Keratinocyte (primary cell): Measurements from ENCODE around the gene S100A2. TPM values are rescaled to one million over a fixed set of nuclear protein-coding genes. Genes with fewer than 3 reads are reported as not detected.

Experiments used
- DNase-seq: peaks from one replicate; pipeline ENCODE4 v3.0.0-alpha.2; 2011; ENCODE audit warnings: low read depth, missing footprints, low spot score
- FAIRE-seq: peaks from 2 replicates; lab custom pipeline; 2011; peaks lifted over from hg19 to GRCh38; lab: Jason Lieb, UNC
- H2AFZ ChIP-seq: 2 replicates; pipeline ENCODE4 v1.6.0; 2012; ENCODE audit warnings: low read length, control low read depth, inconsistent platforms; ENCODE audit not compliant: control insufficient read depth
- H3K27ac ChIP-seq: 2 replicates; pipeline ENCODE4 v1.5.1; 2011; ENCODE audit warnings: low read length; ENCODE audit not compliant: control insufficient read depth, insufficient read depth
- H3K27me3 ChIP-seq: 3 replicates; pipeline ENCODE4 v1.6.0; 2011; ENCODE audit warnings: low read length; ENCODE audit not compliant: control insufficient read depth, insufficient read depth; ENCODE audit errors: extremely low read depth
- H3K36me3 ChIP-seq, 2 experiments: 2 replicates in 1 of 2; 3 replicates in 1 of 2; pipeline ENCODE4 v1.5.1; 2011; ENCODE audit warnings: low read length in 2 of 2, mild to moderate bottlenecking in 1 of 2; ENCODE audit not compliant: control insufficient read depth in 2 of 2, insufficient read depth in 2 of 2; ENCODE audit errors: extremely low read depth in 1 of 2
- H3K4me1 ChIP-seq: 3 replicates; pipeline ENCODE4 v1.5.1; 2011; ENCODE audit warnings: low read length; ENCODE audit not compliant: control insufficient read depth, insufficient read depth; ENCODE audit errors: extremely low read depth
- H3K4me2 ChIP-seq: 3 replicates; pipeline ENCODE4 v1.6.0; 2011; ENCODE audit warnings: low read depth, low read length; ENCODE audit not compliant: control insufficient read depth, insufficient read depth; ENCODE audit errors: extremely low read depth
- H3K4me3 ChIP-seq, 3 experiments: fragments of 200-600 bp in 1 of 3; sonication (generic) in 1 of 3; 2 replicates in 2 of 3; 3 replicates in 1 of 3; pipeline ENCODE4 v1.5.1; 2011 to 2016; ENCODE audit warnings: low read length in 3 of 3, mild to moderate bottlenecking in 3 of 3, control low read depth in 2 of 3, inconsistent platforms in 1 of 3, low read depth in 1 of 3, mixed read lengths in 1 of 3, mixed run types in 1 of 3, moderate library complexity in 1 of 3; ENCODE audit not compliant: control insufficient read depth in 2 of 3, insufficient read depth in 2 of 3; ENCODE audit errors: extremely low read depth in 1 of 3
- H3K79me2 ChIP-seq: 2 replicates; pipeline ENCODE4 v1.6.0; 2012; ENCODE audit warnings: low read length; ENCODE audit not compliant: control insufficient read depth, insufficient read depth
- H3K9ac ChIP-seq: 3 replicates; pipeline ENCODE4 v1.6.0; 2011; ENCODE audit warnings: low read length; ENCODE audit not compliant: control insufficient read depth, insufficient read depth; ENCODE audit errors: extremely low read depth
- H3K9me1 ChIP-seq: 3 replicates; pipeline ENCODE4 v1.6.0; 2011; ENCODE audit warnings: low read length; ENCODE audit not compliant: control insufficient read depth, insufficient read depth; ENCODE audit errors: extremely low read depth
- H3K9me3 ChIP-seq: 2 replicates; pipeline ENCODE4 v1.5.1; 2012; ENCODE audit warnings: low read depth, low read length; ENCODE audit not compliant: control insufficient read depth
- H4K20me1 ChIP-seq: 3 replicates; pipeline ENCODE4 v1.6.0; 2011; ENCODE audit warnings: low read length; ENCODE audit not compliant: control insufficient read depth, insufficient read depth; ENCODE audit errors: extremely low read depth
- EZH2 ChIP-seq: IDR thresholded peaks from one replicate; pipeline ENCODE4 v1.6.1; 2012; ENCODE audit warnings: inconsistent platforms, mild to moderate bottlenecking, low read length, moderate library complexity
- dilution Hi-C: fragments of 300-500 bp; cut with MboI; formaldehyde crosslinking; loops from one replicate; pipeline ENCODE4 v1.7.0; 2020; ENCODE audit warnings: low sequenced_read_pairs; ENCODE audit not compliant: extremely low pct_ligation_motif_present
- polyA plus RNA-seq, 5 experiments: library from polyadenylated mRNA; depleted of rRNA in 3 of 5; stranded (reverse) in 3 of 5; stranded (forward) in 1 of 5; unstranded in 1 of 5; fragments of >200 nt; gene quantifications; 1 replicate in 1 of 5; 2 replicates in 3 of 5; 3 replicates in 1 of 5; pipeline versions ENCODE4 v1.2.1 to v1.2.3, GENCODE V29; 2011 to 2012; ENCODE audit warnings: missing spikeins in 2 of 5, low read depth in 1 of 5, low replicate concordance in 1 of 5
- TF ChIP-seq, protein P1 (sequence below), 3 experiments: IDR thresholded peaks in 1 of 3; conservative IDR thresholded peaks in 1 of 3; optimal IDR thresholded peaks in 1 of 3; 2 replicates in 2 of 3; 3 replicates in 1 of 3; pipeline versions ENCODE3 to v1.5.1; 2011; ENCODE audit warnings: low read length in 3 of 3, mild to moderate bottlenecking in 3 of 3, moderate library complexity in 2 of 3, control low read depth in 1 of 3, inconsistent platforms in 1 of 3; ENCODE audit not compliant: insufficient read depth in 2 of 3; ENCODE audit errors: extremely low read depth in 1 of 3

S100A2 gene
- polyA plus RNA-seq, 1 donor (not counting 4 experiments of a cell fraction or from before 2014, with no cell fraction given): 12,757 TPM

DNA sequence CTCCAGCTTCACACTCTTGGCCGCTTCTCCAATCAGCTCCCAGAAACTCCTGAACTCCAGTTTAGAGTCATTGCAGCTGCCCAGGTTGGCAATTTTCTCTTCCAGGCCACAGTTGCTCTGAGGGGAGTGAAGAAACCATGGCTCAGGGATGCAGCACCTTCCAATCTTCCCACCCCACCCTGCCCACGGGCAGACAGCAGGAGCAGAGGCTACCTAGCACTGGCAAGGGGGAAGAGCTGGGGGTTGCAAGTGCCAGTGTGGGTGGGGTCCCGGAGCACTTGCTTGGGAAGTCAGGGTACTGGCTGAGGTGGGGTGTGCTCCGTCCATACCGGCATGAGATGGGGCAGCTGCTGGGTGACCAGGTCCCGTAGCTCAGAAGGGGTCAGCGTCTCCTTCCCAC, 49.3 kb upstream of the S100A2 start:
- H3K27me3 ChIP-seq: no peaks in the 10 kb centered on the region
- H3K9me1 ChIP-seq: no peaks in the 10 kb centered on the region
- no peak for TF ChIP-seq EZH2
- TF ChIP-seq, protein P1, sequence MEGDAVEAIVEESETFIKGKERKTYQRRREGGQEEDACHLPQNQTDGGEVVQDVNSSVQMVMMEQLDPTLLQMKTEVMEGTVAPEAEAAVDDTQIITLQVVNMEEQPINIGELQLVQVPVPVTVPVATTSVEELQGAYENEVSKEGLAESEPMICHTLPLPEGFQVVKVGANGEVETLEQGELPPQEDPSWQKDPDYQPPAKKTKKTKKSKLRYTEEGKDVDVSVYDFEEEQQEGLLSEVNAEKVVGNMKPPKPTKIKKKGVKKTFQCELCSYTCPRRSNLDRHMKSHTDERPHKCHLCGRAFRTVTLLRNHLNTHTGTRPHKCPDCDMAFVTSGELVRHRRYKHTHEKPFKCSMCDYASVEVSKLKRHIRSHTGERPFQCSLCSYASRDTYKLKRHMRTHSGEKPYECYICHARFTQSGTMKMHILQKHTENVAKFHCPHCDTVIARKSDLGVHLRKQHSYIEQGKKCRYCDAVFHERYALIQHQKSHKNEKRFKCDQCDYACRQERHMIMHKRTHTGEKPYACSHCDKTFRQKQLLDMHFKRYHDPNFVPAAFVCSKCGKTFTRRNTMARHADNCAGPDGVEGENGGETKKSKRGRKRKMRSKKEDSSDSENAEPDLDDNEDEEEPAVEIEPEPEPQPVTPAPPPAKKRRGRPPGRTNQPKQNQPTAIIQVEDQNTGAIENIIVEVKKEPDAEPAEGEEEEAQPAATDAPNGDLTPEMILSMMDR (optimal IDR thresholded peaks at IDR 0.05 in 1 of 3, IDR thresholded peaks at IDR 0.05 in 1 of 3, conservative IDR thresholded peaks at IDR 0.05 in 1 of 3; ENCODE audit: extremely low read depth in 1 of 3, insufficient read depth in 2 of 3, low read length in 3 of 3): no peak
- H4K20me1 ChIP-seq: no peaks in the 10 kb centered on the region
- dilution Hi-C loops: no loop called here
- peaks cover 8 to 40% of the 10 kb centered on the region in 2 experiments for H3K36me3 ChIP-seq
- H3K9me3 ChIP-seq: no peaks in the 10 kb centered on the region
- H2AFZ ChIP-seq: no peak overlapping the region
- peaks cover 36% of the 10 kb centered on the region for H3K4me1 ChIP-seq
- H3K9ac ChIP-seq: peak overlapping the region; percentile 99
- no peak for FAIRE-seq
- H3K4me3 ChIP-seq: peak overlapping the region; percentile 90 to 100 (median 98)
- peak overlapping the region; percentile 86 for H3K4me2 ChIP-seq
- no peak for DNase-seq
- H3K27ac ChIP-seq: peak overlapping the region; percentile 99
- peaks cover 59% of the 10 kb centered on the region for H3K79me2 ChIP-seq

DNA sequence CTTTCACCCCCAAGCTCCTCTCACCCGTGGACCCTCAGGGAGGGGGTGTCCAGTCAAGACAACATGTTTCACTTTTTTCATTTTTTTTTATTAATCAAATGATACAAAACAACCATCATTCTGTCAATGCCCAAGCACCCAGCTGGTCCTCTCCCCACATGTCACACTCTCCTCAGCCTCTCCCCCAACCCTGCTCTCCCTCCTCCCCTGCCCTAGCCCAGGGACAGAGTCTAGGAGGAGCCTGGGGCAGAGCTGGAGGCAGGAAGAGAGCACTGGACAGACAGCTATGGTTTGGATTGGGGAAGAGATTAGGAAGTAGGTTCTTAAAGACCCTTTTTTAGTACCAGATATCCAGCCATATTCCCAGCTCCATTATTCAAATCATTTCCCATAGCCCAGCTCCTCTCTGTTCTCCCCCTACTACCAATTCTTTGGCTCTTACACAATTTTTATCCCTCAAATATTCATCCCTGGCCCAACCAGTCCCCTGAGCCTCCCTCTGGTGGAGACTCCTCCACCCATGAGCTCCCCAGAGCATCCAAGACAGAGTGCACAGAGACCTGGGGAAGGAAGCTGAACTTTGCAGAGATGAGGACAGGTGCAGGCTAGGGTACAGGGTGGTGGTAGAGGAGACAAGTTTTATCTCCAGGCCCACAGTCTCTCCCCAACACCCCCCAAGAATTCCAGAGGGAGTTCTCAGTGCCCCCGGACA, 48.7 kb upstream of the S100A2 start:
- dilution Hi-C loops: no loop called here
- Histone ChIP-seq H3K27me3 (no peaks in the 10 kb centered on the region), H3K4me2 (peak overlapping the region; percentile 86), H3K4me3 (peak overlapping the region; percentile 90 to 100 (median 98)), H4K20me1 (no peaks in the 10 kb centered on the region), H3K9me1 (no peaks in the 10 kb centered on the region), H3K27ac (peak overlapping the region; percentile 99), H3K4me1 (peaks cover 42% of the 10 kb centered on the region), H3K36me3 (peaks cover 8 to 36% of the 10 kb centered on the region in 2 experiments), H3K9me3 (no peaks in the 10 kb centered on the region), H3K9ac (peak overlapping the region; percentile 99), H3K79me2 (peaks cover 61% of the 10 kb centered on the region), H2AFZ (no peak overlapping the region)
- no peak for DNase-seq
- no peak for FAIRE-seq
- TF ChIP-seq, protein P1 (optimal IDR thresholded peaks at IDR 0.05 in 1 of 3, IDR thresholded peaks at IDR 0.05 in 1 of 3, conservative IDR thresholded peaks at IDR 0.05 in 1 of 3; ENCODE audit: extremely low read depth in 1 of 3, insufficient read depth in 2 of 3, low read length in 3 of 3): peak in 1 of 3 experiments; percentile 28
- TF ChIP-seq EZH2: no peak
